Measurements from ENCODE around the gene SUN1.

The SUN1 gene

DNA sequence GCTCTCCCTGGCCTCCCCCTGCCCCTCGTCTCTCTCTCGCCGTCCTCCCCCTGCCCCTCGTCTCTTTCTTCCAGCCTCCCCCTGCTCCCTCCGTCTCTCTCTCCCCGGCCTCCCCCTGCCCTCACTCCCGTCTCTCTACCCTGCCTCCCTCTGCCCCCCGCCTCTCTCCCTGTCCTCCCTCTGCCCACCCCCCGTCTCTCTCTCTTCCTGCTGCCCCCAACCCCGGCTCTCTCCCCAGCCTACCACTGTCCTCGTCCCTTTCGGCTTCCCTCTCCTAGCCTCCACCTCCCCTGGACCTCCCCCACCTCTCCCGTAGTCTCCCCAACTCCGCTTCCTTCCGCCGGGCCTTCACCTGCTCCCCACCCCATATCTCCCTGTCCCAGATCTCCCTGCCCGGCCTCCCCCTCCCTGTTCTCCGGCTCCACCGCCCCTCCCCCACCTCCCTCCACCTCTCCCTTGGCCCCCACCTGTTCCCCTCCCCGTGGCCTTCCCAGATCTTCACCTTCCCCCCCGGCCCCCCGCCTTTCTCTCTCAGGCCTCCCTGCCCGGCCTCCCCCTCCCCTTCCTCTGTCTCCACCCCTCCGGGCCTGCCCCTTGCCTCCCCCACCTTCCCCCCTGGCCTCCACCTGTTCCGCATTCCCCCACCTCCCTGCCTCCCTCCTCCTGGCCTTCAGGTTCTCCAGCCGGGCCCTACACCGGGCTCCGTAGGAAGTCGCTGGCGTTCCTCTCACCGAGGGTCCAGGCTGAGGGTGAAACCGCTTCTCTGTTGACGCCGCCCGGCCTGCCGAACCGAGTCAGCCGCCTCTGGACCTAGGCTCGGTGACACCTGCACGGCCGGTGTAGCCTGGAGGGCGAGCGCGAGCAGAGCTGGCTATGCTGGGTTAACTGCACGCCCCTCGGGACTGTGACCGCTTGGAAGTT is 45.3 kb downstream of the SUN1 start:
- peak; percentile 19 for DNase-seq (ENCODE audit: low read depth, low spot score)

DNA sequence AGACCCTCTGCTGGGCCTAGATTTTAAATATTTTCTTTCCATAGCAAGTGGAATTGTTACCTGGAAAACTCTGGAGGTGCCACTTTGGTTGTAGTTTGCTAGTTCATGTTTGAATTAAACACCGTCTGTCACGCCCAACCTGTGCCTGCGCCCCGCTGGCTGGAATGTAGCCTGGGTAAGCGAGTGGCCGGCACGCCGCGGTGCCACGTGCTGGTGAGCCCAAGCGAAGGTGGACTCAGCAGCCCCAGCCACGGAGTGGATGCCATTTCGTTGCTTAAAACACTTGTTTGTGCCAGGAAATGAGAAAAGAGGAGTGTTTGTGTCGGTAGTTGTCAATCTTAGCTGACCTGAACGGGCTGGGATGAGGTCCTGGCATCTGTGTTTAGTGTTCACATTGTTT is 46.8 kb downstream of the SUN1 start:
- no peak for DNase-seq (ENCODE audit: low read depth, low spot score)

DNA sequence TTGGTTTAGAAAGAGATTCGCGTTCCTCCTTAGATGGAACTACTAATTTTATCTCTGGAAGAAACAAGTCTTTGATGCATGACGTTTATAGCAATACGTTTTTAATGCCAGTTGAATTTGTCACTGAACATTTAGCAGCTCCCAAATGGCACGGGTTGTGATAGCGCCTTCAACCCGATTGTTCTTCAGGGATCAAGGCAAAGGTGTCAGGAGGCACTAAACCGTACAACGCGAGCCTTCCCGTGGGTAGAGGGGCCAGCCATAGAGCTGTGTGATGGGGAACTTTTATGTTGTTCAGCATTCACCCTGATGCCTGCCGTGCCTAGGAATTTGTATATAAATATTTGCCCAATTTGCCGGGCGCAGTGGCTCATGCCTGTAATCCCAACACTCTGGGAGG is 47.4 kb downstream of the SUN1 start:
- no peak for DNase-seq (ENCODE audit: low read depth, low spot score)

DNA sequence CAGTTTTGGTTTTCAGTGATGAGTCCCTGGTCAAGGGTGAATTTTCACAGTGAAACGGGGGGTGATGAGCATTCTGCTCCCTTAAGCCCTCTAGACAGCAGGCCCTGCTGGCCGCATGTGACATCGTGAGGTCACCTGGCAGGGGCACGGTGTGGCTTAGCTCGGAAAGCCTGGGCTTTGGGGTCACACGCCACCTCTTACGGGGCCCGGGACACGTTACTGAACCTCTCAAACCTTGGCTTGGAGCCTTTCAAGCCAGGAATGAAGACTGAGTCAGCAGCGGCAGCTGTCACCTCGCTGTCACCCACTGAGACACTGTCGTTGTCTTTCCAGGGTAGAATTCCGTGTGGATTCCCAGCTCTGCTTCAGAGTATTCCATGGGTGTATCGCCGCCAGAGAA is 48.2 kb downstream of the SUN1 start:
- DNase-seq (ENCODE audit: low read depth, low spot score), result no peak

DNA sequence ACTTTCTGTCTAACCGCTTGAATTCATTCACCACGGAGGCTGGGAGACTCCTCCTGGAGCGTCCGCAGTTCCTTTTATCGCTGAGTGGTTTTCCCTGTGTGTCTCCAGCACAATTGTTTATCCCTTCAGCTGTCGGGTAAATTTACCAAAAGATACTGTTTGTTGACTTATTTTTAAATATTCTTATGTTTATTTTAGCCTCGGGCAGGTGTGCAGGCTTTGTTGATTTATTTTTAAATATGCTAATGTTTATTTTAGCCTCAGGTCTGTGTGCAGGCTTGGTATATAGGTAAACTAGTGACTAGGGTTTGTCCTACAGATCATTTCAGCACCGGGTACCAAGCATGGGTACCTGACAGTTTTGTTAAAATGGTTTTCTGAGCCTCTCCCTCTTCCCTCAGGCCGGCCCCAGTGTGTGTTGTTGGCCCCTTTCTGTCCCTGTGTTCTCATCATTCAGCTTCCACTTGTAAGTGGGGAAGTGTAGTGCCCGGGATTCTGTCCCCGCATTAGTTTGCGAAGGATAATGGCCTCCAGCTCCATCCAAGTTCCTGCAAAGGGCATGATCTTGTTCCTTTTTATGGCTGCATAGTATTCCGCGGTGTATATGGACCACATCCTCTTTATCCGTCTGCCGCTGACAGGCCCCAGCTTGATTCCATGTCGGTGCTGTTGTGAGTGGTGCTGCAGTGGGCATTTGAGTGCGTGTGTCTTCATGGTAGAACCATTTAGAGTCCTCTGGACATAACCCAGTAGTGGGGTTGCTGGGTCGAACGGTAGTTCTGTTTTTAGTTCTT is 49.4 kb downstream of the SUN1 start:
- no peak for DNase-seq (ENCODE audit: low read depth, low spot score)

DNA sequence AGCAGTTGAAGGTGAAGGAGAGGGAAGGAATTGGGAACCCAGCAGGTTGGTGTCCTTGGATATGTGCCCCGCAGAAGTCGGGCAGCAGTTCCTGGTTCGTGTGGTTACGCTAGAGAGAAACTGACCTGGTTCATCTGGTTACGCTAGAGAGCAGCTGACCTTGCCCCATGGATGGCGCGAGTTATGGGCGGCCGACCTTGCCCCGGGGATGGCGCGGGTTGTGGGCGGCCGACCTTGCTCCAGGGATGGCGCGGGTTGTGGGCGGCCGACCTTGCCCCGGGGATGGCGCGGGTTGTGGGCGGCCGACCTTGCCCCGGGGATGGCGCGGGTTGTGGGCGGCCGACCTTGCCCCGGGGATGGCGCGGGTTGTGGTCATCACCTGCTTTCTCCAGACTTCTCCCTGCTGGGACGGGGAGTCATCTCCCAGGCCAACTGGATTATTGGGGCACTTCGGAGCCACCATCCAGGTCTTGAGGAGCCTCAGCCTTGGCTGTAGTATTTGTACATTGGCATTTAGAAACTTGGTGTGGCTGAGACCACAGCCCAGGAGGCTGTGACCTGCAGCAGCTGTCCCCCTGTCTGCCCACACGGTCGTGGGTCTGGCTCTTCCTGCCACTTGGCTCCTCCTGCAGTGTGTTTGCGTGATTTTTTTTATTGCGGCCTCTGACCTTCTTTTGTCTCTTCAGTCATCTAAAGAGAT is 50.2 kb downstream of the SUN1 start:
- DNase-seq (ENCODE audit: low read depth, low spot score), result no peak

DNA sequence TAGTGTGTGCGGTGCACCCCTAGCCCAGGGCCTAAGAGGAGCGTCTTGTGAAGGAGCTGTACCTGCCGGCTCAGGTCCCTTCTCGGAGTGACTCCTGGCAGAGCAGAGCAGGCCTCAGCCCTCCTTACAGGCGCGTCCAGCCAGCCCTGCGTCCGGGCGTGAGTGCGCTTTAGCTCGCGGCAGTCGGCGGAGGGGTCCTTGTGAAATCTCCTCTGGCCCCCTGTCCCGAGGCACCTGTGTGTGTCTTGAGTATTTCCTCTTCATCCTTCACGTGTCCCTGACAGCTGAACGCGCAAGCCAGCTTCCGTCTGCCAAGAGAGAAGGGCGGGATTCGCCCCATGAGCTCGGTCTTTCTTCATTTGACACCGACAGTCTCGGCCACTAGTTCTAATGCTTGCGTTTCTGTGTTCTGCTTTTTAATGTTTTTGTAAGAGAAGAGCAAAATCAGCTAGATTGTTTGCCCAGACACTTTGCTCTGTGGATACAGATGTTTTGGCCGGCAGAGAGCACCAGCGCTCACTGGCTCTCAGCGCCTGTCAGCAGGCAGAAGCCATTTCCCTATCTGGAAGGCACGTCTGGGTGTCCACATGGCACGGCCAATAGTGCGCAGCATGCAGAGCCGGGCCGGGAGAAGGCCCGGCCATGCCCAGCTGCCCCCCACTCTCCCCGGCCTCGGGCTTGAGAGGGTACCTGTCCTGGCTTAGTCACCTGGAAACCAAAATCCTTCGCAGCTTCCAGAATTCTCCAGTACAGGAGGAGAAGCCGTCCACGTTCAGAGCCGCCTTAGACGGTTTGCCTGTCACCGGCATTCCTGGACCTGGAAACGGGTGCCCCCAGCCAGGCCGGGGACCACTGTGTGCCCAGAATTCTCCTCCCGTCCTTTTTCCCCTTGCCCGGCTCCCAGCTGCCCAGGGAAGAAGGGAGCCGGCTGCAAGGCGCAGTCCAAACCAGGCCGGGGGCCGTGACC is 51.1 kb downstream of the SUN1 start:
- DNase-seq (ENCODE audit: low read depth, low spot score), result no peak

DNA sequence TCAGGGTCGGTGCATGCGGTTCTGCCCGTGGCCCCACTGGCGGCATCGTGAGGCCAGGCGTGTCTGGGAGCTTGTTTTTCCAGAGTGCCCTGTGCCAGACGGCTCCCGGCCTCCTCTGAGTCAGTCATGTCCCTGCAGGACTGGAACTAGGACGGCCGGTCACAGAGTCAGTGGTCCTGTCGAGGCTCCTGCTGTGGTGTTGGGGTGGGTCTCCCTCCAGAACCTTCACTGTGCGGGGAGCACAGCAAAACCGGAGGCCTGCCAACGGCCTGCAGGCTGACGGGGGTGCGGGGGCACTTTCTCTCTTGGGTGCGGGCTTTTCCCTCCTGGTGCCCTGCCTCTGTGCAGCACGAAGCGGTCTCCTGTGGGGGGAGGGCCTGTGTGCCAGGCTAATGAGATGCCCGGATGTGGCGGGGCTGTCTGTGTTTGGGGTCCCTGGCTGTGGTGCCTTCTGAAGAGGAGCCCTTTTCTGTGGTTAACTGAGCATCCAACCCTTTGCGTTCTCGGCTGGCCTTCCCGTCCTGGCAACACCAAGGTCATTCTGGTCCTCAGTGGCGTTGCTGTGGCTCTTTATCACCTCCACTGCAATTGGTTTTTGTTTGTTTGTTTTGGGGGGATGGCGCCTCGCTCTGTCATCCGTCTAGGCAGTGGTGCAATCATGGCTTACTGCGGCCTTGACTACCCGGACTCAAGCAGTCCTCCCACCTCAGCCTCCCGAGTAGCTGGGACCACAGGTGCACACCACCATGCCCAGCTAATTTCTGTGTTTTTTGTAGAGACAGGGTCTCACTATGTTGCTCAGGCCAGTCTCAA is 52.1 kb downstream of the SUN1 start:
- peak; percentile 36 for DNase-seq (ENCODE audit: low read depth, low spot score)

DNA sequence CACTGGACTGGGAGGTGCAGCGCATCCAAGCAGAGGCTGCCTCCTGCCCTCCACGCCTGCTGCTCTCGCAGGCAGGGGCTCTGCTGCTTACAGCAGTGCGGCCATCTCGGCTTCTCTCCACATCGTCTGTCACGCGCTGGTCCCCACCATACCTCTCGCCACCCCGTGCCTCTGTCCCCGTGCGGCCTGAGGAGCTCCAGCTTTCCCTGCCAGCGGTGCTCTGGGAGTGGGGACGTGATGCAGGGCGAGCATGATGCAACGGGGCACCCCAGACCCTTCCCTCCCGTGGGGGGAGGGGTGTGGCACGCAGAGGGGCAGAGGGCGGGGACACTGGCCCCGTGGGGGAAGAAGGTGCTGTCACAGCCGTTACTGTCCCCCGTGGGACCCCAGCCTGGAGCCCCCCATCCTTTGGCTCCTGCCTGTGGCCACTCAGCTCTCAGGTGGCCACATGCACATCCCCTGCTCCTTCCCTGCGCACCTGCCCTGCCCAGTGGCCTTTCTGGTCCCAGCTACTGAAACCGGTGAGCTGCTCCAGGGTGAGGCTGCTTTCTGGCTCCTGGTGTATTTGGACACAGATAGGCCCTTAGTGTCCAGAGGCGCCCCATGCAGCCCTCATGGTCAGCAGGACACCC is 53.1 kb downstream of the SUN1 start:
- no peak for DNase-seq (ENCODE audit: low read depth, low spot score)

DNA sequence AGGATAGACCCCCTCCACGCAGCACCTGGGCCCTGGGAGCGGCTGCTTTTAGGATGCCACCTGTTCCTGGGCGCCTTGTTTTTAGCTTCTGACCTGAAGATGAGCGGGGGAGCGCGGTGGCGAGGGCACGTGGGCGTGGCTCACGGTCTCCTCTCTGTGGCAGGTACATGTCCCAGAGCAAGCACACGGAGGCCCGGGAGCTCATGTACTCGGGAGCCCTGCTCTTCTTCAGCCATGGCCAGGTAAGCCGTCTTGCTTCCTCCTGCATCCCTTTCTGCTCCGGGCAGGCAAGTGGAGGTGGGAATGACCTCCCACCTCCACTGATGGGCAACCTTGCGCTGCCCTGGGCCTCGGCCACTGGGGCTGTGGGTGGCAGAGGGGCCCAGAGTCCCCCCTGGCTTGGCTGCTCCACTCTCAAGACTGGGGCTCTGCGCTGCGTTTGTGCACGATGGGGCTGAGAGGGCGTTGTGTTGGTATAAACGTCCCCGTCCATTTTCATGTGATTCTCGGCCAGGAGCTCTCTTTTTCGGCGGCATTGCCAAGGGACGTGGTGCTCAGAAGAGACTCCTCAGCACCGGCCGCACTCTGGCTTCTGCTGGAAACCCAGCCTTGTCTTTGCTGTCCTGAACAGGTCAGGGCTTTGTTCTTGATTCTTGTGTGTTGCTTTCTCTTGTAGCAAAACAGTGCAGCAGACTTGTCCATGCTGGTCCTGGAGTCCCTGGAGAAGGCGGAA is 53.8 kb downstream of the SUN1 start:
- DNase-seq (ENCODE audit: low read depth, low spot score), result no peak

DNA sequence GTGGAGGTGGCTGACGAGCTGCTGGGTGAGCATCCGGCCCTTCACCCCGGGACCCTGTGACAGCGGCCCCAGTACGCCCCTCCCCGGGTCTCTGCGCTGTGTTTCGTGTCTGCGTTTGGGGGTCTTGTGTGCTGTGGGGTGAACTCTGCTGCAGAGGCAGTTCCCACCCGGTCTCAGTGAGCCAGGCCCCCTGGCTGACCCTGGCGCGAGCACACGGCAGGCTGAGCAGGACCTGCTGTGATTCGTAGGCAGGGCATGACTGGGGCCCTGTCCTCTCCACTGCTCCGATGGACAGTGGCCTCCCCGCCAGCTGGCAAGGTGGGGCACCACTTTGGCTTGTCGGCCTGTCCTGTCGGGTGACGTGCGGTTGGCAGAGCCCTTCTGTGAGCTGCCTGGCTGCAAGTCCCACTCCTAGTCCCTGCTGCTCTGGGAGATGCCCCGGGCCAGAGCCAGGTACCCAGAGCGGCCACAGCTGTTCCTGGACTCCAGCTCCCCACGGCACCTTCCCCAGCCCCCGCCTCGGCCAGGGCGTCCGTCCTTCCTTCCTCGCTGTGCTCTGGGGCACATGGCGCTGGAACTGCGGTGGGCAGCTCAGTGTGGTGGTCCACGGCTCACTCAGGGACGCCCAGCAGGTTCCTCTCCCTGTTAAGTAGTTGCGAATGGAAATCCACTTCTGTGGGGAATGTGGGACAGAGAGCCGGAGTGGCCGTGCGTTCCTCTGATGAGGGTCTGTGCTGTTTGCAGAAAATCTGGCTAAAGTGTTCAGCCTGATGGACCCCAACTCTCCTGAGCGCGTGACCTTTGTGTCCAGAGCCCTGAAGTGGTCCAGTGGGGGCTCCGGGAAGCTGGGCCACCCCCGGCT is 54.6 kb downstream of the SUN1 start:
- no peak for DNase-seq (ENCODE audit: low read depth, low spot score)

DNA sequence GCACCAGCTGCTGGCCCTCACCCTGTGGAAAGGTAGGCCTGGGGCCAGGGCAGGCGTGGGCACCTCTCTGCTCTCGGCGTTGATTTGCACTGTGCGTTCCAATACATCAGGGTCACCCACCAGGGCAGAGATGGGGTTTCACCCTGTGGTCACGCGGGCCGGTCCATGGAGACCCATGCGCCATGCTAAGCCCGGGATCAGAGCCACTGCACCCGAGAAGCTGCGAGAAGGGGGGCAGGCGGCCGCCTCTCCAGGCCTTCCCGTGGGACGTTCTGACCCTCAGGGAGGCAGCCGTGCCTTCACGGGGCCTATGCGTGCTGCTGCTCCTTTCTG is 55.2 kb downstream of the SUN1 start:
- no peak for DNase-seq (ENCODE audit: low read depth, low spot score)

DNA sequence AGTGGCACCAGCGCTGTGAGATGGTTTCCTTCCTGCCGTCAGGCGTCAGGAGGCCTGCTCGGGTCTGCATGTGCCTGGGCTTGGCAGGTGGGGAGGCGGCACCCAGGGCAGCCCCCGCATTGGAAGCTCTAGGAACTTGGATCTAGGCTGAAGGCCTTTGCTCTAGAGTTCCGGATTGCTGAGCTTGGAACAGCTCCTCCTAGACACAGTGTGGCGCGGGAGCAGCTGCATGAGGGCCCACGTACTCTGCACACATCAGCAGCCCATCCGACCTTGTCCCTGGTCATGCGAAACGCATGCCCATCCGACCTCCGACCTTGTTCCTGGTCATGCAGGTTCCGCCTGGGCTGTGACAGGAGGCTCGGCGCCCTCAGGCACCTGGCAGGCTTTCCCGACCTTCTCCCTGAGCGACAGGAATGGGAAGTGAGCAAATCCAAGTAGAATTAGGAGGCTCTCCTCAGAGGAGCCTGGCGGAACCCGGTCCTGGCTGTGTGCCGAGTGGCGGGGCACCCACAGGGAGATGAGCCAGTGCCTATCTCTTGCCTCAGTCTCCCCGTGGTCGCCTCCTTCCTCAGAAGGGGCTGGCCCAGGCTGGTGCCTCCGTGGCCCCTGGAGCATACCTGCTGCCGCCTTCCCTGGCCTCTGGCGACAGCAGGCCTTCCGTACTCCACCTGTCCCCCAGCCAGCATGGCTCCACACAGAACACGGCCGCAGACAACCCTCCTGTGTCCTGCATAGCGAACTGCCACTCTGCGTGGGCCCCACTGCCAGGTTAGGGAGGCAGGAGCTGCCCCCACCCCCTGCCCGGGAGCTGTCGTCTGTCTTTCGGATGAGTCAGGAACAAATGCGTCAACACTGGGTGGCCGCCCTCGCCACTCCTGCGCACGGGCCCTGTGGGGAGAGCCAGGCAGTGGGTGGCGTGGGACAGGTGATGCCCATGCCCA is 56.1 kb downstream of the SUN1 start:
- DNase-seq (ENCODE audit: low read depth, low spot score), result no peak

DNA sequence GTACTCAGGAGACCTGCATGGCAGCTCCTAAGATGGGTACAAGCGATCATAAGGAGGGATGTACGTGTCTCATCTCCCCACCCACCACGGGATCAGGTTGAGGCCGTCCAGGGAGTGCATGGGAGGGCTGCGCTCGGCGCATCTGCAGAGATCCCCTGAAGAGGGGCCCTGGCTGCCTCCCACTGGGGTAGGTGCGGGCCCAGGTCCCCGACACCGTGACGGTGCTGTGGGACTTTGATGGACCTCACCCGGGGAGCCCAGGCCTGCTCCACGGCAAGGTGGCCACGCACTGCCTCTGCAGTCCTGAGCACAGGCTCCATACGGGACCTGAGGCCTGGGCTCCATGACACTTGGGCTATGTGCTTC is 56.7 kb downstream of the SUN1 start:
- DNase-seq (ENCODE audit: low read depth, low spot score), result no peak

DNA sequence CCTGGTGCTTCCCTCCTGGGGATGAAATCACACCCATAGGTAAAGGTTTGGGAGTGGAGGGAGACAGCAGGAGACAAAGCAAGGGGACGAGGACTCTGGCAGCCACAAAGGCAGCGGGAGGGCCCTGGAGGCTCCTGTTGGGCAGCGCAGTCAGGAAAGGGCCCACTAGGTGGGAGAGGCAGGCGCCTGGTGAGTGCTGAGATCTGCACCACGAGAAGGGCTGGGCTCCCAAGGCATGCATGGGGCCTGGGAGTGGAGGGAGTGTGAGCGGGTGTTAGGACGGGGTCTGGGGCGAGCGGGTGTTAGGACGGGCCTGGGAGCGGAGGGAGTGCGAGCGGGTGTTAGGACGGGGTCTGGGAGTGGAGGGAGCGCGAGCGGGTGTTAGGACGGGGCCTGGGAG is 57.1 kb downstream of the SUN1 start:
- no peak for DNase-seq (ENCODE audit: low read depth, low spot score)

DNA sequence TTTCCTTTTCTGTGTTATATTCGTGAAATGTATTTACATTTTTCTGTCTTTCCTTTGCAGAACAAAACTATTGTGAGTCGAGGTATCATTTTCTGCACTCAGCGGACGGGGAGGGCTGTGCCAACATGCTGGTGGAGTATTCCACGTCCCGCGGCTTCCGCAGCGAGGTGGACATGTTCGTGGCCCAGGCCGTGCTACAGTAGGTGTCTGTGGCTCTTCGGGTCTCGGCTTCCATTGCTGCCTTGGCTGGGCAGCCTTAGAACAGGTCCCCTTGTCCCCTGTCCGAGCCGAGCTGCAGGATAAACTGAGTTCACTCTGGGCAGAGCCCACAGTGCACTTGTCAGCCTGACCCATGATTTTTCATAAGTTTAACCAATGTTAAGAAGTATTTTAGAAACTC is 58.6 kb downstream of the SUN1 start:
- DNase-seq (ENCODE audit: low read depth, low spot score), result no peak

DNA sequence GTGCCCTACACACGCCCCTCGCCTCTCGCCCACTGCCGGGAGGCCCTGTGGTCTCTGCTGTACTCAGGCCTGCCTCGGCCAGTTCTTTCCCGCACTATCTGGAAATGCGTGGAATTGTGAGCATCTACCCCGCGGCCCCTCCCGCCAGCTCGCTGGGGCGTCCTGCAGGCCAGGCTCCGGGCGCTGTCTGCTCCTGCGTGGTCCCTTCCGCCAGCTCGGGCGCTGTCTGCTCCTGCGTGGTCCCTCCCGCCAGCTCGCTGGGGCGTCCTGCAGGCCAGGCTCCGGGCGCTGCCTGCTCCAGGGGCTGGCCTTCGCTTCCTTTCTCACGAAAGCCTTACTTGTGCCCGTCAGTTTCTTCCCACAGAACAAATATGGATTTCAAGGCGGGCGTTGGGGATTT is 59.0 kb downstream of the SUN1 start:
- DNase-seq (ENCODE audit: low read depth, low spot score), result no peak

All from astrocyte of the hippocampus (primary cell).